K562 (cell line): Measurements from ENCODE around the gene TMSB4X. TPM values are rescaled to one million over a fixed set of nuclear protein-coding genes. Genes with fewer than 3 reads are reported as not detected.

Source experiments
- AFF1 ChIP-seq, 2 experiments: fragments of 450-650 bp; IDR thresholded peaks; 2 replicates each; pipeline ENCODE4 v1.6.1; 2018; ENCODE audit warnings: mild to moderate bottlenecking in 2 of 2, low read depth in 1 of 2; ENCODE audit not compliant: partially characterized antibody in 2 of 2
- ETV6 ChIP-seq, 3 experiments: fragments of 150-350 bp in 1 of 3; sonication (generic) in 1 of 3; formaldehyde crosslinking in 1 of 3; IDR thresholded peaks; 2 replicates each; pipeline versions ENCODE4 v1.6.1 to v1.8.0; 2014 to 2022; ENCODE audit warnings: borderline replicate concordance in 2 of 3, low read depth in 2 of 3, antibody characterized with exemption in 1 of 3, low read length in 1 of 3, mild to moderate bottlenecking in 1 of 3, missing genetic modification reagents in 1 of 3
- HMG20A ChIP-seq: fragments of 450-650 bp; formaldehyde crosslinking; conservative IDR thresholded peaks from 2 replicates; pipeline ENCODE4 v1.4.0; 2020; ENCODE audit warnings: mild to moderate bottlenecking, mixed read lengths
- KDM5B ChIP-seq: fragments of 200-600 bp; sonication (generic); IDR thresholded peaks from 2 replicates; pipeline ENCODE4 v1.6.1; 2012; ENCODE audit warnings: low read depth, mild to moderate bottlenecking, moderate library complexity, low read length, control low read depth, inconsistent platforms; ENCODE audit not compliant: insufficient replicate concordance
- SIRT6 ChIP-seq: IDR thresholded peaks from one replicate; pipeline ENCODE4 v1.6.1; 2012; ENCODE audit warnings: low read depth, mild to moderate bottlenecking, control low read depth, inconsistent platforms, low read length, moderate library complexity
- SLC30A9 ChIP-seq: fragments of 250-450 bp; sonication (Bioruptor Pico); IDR thresholded peaks from 2 replicates; pipeline ENCODE4 v1.8.0; 2022; ENCODE audit warnings: mild to moderate bottlenecking, moderate library complexity
- SOX6 ChIP-seq: fragments of 450-650 bp; IDR thresholded peaks from 2 replicates; pipeline ENCODE4 v1.6.1; 2014; ENCODE audit warnings: mild to moderate bottlenecking
- TAF15 ChIP-seq: fragments of 200-400 bp; formaldehyde crosslinking; IDR thresholded peaks from 2 replicates; pipeline ENCODE4 v1.6.1; 2017; ENCODE audit warnings: mild to moderate bottlenecking, low read depth, low read length, moderate library complexity
- TBP ChIP-seq: optimal IDR thresholded peaks from 2 replicates; pipeline ENCODE3; 2011; ENCODE audit warnings: low read depth, low read length, improper control_type of control experiment
- THAP7 ChIP-seq: fragments of 250-450 bp; sonication (Bioruptor Pico); IDR thresholded peaks from 2 replicates; pipeline ENCODE4 v1.5.0; 2021
- ZBTB33 ChIP-seq: sonication (generic); formaldehyde crosslinking; IDR thresholded peaks from 2 replicates; pipeline ENCODE4 v1.8.1; 2023; ENCODE audit warnings: mild to moderate bottlenecking, missing genetic modification reagents
- ZNF280B ChIP-seq: fragments of 250-450 bp; sonication (Bioruptor Pico); IDR thresholded peaks from 2 replicates; pipeline ENCODE4 v1.5.1; 2021; ENCODE audit warnings: mild to moderate bottlenecking
- ZNF511 ChIP-seq: sonication (generic); formaldehyde crosslinking; IDR thresholded peaks from 2 replicates; pipeline ENCODE4 v1.8.0; 2022; ENCODE audit warnings: mild to moderate bottlenecking, missing genetic modification reagents
- ZNF655 ChIP-seq: fragments of 250-450 bp; sonication (Bioruptor Pico); IDR thresholded peaks from 2 replicates; pipeline ENCODE4 v1.5.0; 2021
- polyA plus RNA-seq, 8 experiments: library from polyadenylated mRNA; depleted of rRNA in 4 of 8; stranded (reverse) in 5 of 8; unstranded in 3 of 8; fragments of >200 nt; fragmentation: Nextera tagmentation in 2 of 8; fragmentation: Illumina TruSeq in 1 of 8; extraction: Ambion mirVana in 2 of 8; extraction: Trizol in 1 of 8; gene quantifications; 2 replicates each; pipeline versions ENCODE4 v1.2.1 to v1.2.3, GENCODE V29; 2011 to 2014; ENCODE audit warnings: inconsistent platforms in 1 of 8, missing spikeins in 1 of 8
- total RNA-seq, 7 experiments: library from RNA; depleted of rRNA in 6 of 7; stranded (reverse); fragments of >200 nt in 6 of 7; fragmentation: Illumina TruSeq in 2 of 7; extraction: Trizol in 2 of 7; gene quantifications; 2 replicates each; pipeline versions ENCODE4 v1.2.1 to v1.2.3, GENCODE V29; 2011 to 2021; ENCODE audit warnings: low replicate concordance in 1 of 7

Gene TMSB4X
- total and polyA plus RNA-seq, 9 of the 15 experiments (the other 6 are each of a cell fraction or from before 2014, with no cell fraction given), result 1,035 to 2,035 (median 1,529) TPM

- TF ChIP-seq ZNF280B (no peak), SLC30A9 (CRISPR knock-in tag) (no peak), HMG20A (no peak), ZBTB33 (CRISPR knock-in tag) (peak; percentile 31; the same call in 1 of the 2 replicates), ZNF511 (CRISPR knock-in tag) (no peak; the same call in 1 of the 2 replicates), AFF1 (IDR thresholded peaks at IDR 0.05; ENCODE audit: low read depth in 1 of 2, partially characterized antibody in 2 of 2) (peak; percentile 75 to 77), TBP (no peak), SIRT6 (no peak), SOX6 (0 out of 2 replicates have a peak, but pooled peaks have one; percentile 11), ZNF655 (CRISPR knock-in tag) (no peak), TAF15 (no peak), KDM5B (peak; percentile 99), ETV6 (IDR thresholded peaks at IDR 0.05; ENCODE audit: borderline replicate concordance in 1 of 2, low read depth in 2 of 2, low read length in 1 of 2) (no peak), ETV6 (CRISPR knock-in tag; IDR thresholded peaks at IDR 0.05; ENCODE audit: borderline replicate concordance) (0 out of 2 replicates have a peak, but pooled peaks have one; percentile 30), THAP7 (CRISPR knock-in tag) (no peak)
Measured at GRCh38 chrX:12974796-12975669, at the start of gene TMSB4X (continued).
